Measurements from ENCODE around the gene TMEM187.
"Not testable (repeated sequence)": the region's sequence is repeated elsewhere in the genome, so short reads cannot be mapped to it uniquely, and the experiment has no call there.

TMEM187 gene

GRCh38 chrX:153973127-153974002, 811 bp downstream of the TMEM187 start:
- no peak for DNase-seq

GRCh38 chrX:153974003-153974725, 1.6 kb downstream of the TMEM187 start:
- DNase-seq, result no peak

- DNase-seq, result no peak
Measured at GRCh38 chrX:153974726-153975286, 2.3 kb downstream of the TMEM187 start.

- not testable (repeated sequence) for DNase-seq
Measured at GRCh38 chrX:153980394-153980793, 7.8 kb downstream of the TMEM187 start.

- no peak for DNase-seq
Measured at GRCh38 chrX:153981231-153981630, 8.7 kb downstream of the TMEM187 start.

- DNase-seq, result no peak
Measured at GRCh38 chrX:153981771-153982533, 9.4 kb downstream of the TMEM187 start.

- DNase-seq, result no peak
Measured at GRCh38 chrX:153983321-153983801, 10.8 kb downstream of the TMEM187 start.

GRCh38 chrX:153984351-153985178, 12.0 kb downstream of the TMEM187 start:
- DNase-seq, result no peak

GRCh38 chrX:153988493-153988892, 15.9 kb downstream of the TMEM187 start:
- no peak for DNase-seq

- DNase-seq, result no peak
Measured at GRCh38 chrX:153989973-153990655, 17.6 kb downstream of the TMEM187 start.

GRCh38 chrX:153991013-153991580, 18.5 kb downstream of the TMEM187 start:
- no peak for DNase-seq

GRCh38 chrX:153992180-153992579, 19.6 kb downstream of the TMEM187 start:
- no peak for DNase-seq

GRCh38 chrX:153993079-153993478, 20.5 kb downstream of the TMEM187 start:
- no peak for DNase-seq

GRCh38 chrX:153993978-153994377, 21.4 kb downstream of the TMEM187 start:
- no peak for DNase-seq

GRCh38 chrX:153994398-153994797, 21.8 kb downstream of the TMEM187 start:
- not testable (repeated sequence) for DNase-seq

- DNase-seq, result no peak
Measured at GRCh38 chrX:153995504-153995903, 22.9 kb downstream of the TMEM187 start.

- no peak for DNase-seq
Measured at GRCh38 chrX:153999359-154000037, 26.9 kb downstream of the TMEM187 start.

- no peak for DNase-seq
Measured at GRCh38 chrX:154000051-154000450, 27.5 kb downstream of the TMEM187 start.

GRCh38 chrX:154002215-154002719, 29.7 kb downstream of the TMEM187 start:
- DNase-seq, result no peak

GRCh38 chrX:154004315-154004714, 31.8 kb downstream of the TMEM187 start:
- DNase-seq, result no peak

All from NCI-H446 treated with DMSO at 0.1 percent for 48 hours (cell line).